GM19023 (cell line): Measurements from ENCODE around the gene GRID1.
"Not testable (repeated sequence)": the region's sequence is repeated elsewhere in the genome, so short reads cannot be mapped to it uniquely, and the experiment has no call there.

Experiments
- ATAC-seq: cut with Tn5 transposase; IDR thresholded peaks from one replicate; pipeline ENCODE4 v1.9.1; 2021; ENCODE audit warnings: mild to moderate bottlenecking, moderate library complexity; ENCODE audit not compliant: unreplicated experiment

The GRID1 gene

GRCh38 chr10:86255405-86256251, 111.0 kb downstream of the GRID1 start:
- ATAC-seq: no peak

- no peak for ATAC-seq
Measured at GRCh38 chr10:86254526-86255174, 111.9 kb downstream of the GRID1 start.

GRCh38 chr10:86254081-86254480, 112.5 kb downstream of the GRID1 start:
- ATAC-seq: no peak

- ATAC-seq: no peak
Measured at GRCh38 chr10:86253091-86254072, 113.2 kb downstream of the GRID1 start.

GRCh38 chr10:86252556-86252955, 114.0 kb downstream of the GRID1 start:
- no peak for ATAC-seq

- no peak for ATAC-seq
Measured at GRCh38 chr10:86252079-86252478, 114.5 kb downstream of the GRID1 start.

- no peak for ATAC-seq
Measured at GRCh38 chr10:86251426-86251825, 115.2 kb downstream of the GRID1 start.

GRCh38 chr10:86250399-86250798, 116.2 kb downstream of the GRID1 start:
- ATAC-seq: no peak

GRCh38 chr10:86249794-86250193, 116.8 kb downstream of the GRID1 start:
- no peak for ATAC-seq

- no peak for ATAC-seq
Measured at GRCh38 chr10:86248062-86248461, 118.5 kb downstream of the GRID1 start.

GRCh38 chr10:86247588-86247987, 119.0 kb downstream of the GRID1 start:
- no peak for ATAC-seq

GRCh38 chr10:86247073-86247472, 119.5 kb downstream of the GRID1 start:
- no peak for ATAC-seq

GRCh38 chr10:86246279-86246940, 120.2 kb downstream of the GRID1 start:
- ATAC-seq: no peak

- ATAC-seq: no peak
Measured at GRCh38 chr10:86245015-86245394, 121.6 kb downstream of the GRID1 start.

- no peak for ATAC-seq
Measured at GRCh38 chr10:86244297-86245014, 122.1 kb downstream of the GRID1 start.

- ATAC-seq: no peak
Measured at GRCh38 chr10:86243651-86244155, 122.9 kb downstream of the GRID1 start.

GRCh38 chr10:86242761-86243160, 123.8 kb downstream of the GRID1 start:
- no peak for ATAC-seq

GRCh38 chr10:86238089-86238488, 128.5 kb downstream of the GRID1 start:
- ATAC-seq: not testable (repeated sequence)

GRCh38 chr10:86234541-86235270, 131.9 kb downstream of the GRID1 start:
- no peak for ATAC-seq
